Measurements from ENCODE around the gene TRIM2.

The TRIM2 gene

DNA sequence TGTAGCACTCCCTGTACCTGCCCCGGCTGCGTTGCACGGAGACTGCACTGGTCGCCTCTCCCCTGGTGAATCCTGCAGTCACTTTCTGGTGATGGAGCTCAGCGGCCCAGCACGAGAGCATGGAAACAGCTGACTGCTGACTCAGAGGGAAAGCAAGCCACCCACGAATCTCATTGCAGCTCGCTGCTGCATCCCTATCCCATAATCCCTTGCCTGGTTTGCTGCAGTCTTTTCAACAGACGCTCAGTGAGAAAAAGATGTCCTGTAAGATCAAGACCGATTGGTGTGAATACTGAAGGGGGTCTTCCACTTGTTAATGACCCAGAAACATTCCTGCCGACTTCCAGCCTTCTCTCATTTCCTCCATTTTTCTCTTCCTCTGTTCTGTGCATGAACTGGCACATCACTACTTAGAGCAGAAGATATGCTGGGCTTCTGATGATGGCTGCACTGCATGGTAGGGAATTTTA, 52.9 kb downstream of the TRIM2 start:
- peak; percentile 67 for DNase-seq

DNA sequence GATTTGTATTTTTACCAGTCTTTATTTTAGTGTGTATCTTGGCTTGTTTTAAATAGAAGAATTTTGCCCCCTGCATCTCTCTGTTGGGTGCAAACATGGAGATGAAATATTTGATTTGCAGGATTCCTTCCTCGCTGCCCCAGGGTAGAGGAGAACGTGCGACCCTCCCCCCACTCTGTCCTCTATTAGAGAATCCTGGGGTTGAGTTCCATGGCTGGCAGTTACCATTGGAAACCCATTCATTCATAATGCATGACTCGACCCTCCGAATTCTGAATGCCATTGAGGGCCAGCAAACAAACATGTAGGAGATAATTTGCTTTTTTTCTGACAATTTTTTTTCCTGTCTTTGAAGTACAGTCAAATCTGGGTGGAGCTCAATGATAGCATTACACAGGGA, 53.7 kb downstream of the TRIM2 start:
- peak; percentile 20 for DNase-seq

DNA sequence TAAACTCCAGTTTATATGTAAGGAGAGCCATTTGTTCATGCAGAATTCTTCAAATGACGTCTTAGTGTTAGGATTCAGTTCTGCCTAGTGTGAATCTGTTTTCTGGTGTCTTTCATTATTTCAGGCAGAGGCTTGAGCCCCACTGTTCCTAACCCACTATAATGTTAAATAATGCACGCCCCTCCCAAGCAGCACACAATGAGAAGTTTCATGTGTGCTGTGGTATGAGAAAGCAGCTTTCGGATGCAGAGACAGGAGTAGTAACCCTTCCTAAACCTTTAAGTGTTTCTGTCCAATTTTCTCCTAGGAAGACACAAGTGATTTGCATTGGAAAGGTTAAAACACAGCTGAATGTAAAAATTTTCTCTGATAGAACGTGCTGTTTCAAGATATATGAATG, 54.5 kb downstream of the TRIM2 start:
- DNase-seq: no peak

DNA sequence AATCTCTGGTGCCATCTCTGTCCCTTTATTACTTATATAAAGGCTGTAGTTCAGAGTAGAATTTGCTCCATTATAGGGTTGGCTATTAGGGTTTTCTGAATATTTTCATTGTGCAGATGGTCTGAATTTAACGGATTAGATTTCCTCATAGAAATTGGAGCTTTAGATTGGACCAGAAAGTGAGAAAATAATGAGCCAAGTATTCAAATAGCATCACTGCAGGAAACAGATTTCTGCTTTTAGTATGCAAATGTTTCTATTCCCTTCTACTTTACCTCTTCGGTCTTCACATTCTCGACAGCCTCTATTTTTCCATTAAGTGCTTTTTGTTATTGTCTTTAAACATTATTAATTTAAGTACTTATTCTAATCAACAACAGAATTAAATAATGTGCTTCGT, 55.4 kb downstream of the TRIM2 start:
- DNase-seq: no peak

DNA sequence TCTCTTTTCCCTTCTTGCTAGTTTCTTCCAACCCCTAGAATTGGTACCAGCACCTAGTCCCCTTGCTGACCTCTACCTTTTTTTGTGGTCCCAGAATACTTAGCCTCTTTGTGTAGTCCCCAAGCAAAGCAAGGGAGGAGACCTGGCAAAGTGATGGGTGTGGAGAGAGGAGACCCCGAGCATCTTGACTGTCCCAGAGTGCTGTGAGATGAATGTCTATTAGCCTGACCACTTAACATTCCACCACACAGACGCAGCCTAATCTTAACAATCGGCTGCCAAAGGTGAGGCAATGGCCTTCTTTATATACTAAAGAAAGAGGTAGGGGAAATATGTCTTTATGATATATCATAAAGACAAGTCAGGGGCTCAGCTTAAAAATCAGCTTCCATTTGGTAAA, 55.9 kb downstream of the TRIM2 start:
- DNase-seq: no peak

DNA sequence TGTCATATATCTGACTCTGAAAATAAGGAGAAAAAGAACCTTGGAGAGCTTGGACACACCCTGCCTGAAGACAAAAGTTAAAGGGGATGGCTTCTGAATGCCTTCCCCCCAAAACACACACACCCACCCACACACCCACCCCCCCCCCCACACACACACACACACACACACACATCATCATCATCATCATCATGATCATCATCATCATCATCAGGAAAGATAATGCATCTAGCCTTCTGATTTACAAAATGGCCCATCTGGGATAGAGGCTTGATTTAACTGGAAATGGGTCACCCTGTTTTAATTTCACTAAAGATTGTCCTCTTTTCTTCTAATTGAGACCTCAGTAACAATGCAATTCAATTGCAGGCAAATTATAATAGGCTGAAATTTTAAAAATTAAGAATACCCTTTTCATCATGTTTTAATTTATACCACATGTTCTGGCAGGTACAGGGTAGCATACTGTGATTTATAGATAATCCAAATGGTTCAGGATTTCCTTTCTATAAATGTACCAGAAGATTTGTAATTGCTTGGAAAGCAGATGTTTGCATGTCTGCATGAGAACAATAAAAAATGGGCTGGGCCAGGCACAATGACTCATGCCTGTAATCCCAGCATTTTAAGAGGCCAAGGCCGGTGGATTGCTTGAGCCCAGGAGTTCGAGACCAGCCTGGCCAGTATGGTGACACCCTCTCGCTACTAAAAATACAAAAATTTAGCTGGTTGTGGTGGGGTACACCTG, 56.5 kb downstream of the TRIM2 start:
- DNase-seq: no peak

DNA sequence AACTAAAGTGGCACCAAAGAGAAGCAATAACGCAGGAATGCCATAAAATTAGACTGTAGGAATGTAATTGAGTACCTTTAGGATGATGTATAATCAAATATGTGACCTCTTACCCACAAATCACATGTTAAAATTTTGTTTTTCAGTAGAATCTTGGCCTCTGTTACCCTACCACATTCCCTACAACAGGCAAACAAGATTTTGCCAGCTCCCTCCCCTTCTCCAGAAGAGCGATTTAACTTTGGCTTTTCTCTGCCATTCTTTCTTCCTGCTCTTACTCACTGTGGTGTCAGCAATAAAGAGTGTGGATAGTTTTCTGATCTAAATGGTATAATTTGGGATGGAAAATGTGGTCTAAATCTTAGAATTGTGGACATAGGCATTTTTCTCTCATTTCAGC, 57.2 kb downstream of the TRIM2 start:
- DNase-seq: no peak

DNA sequence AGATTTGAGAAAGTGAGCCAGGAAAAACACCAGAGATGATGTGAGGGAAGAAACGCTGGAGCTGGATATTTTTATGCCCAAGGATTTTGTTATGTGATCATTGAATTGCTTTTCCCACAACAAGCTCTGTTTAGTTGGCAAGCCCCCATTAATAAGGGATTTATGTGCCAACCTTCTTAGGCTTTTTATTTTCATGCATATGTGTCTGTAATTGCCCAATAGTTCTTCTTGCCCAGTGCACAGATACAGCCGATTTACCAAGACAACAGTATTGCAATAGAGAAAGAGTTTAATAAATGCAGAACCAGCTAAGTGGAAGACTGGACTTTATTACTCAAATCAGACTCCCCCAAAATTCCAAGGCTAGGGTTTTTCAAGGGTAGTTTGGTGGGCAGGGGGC, 57.7 kb downstream of the TRIM2 start:
- no peak for DNase-seq

DNA sequence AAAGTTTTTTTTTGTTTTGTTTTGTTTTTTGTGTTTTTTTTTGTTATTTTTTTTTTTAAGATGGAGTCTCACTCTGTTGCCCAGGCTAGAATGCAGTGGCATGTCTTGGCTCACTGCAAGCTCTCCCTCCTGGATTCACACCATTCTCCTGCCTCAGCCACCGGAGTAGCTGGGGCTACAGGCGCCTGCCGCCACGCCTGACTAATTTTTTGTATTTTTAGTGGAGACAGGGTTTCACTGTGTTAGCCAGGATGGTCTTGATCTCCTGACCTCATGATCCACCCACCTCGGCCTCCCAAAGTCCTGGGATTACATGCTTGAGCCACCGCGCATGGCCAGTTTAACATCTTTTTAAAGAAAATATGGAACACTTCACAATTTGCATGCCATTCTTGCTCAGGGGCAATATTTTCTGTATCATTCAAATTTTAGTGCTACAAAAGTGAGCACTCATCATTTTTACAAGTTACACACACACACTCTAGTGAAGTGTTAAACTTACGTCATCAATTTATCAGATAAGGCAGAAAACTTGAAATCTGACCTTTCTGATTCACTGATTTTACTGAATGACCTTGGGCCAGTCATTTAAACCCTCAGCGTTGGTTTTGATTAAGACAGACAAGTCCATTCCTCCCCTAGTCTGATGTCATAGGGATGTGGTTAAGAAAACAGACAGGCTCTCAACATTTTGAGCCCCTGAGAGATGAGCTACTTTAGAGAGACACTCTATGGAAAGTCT, 61.2 kb downstream of the TRIM2 start:
- no peak for DNase-seq

DNA sequence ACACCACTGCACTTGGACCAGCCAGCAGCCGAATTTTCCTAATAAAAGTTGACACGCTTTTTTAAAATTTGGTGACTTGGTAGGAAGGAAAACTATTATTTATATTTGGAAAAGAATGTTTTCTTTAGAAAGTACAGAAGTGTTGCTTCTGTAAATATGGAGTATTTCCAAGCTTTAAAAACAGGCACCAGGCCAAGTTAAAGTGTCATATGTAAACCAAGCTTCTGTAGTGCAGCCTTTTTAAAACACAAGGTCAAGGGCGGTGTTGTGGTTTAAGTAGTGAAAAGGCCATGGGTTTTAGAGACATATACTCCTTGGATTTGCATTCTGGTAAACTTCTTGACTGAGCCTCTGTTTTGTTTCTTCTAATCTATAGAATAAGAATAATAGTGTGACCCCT, 62.7 kb downstream of the TRIM2 start:
- DNase-seq: no peak

DNA sequence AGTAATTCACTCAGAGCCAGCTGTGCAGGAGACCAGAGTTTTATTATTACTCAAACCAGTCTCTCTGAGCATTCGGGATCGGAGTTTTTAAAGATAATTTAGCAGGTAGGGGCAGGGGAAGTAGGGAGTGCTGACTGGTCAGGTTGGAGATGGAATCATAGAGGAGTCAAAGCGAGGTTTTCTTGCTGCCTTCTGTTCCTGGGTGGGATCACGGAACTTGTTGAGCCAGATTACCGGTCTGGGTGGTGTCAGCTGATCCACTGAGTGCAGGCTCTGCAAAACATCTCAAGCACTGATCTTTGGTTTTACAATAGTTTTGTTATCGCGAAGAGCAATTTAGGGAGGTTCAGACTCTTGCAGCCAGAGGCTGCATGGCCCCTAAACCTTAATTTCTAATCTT, 63.6 kb downstream of the TRIM2 start:
- DNase-seq: no peak

DNA sequence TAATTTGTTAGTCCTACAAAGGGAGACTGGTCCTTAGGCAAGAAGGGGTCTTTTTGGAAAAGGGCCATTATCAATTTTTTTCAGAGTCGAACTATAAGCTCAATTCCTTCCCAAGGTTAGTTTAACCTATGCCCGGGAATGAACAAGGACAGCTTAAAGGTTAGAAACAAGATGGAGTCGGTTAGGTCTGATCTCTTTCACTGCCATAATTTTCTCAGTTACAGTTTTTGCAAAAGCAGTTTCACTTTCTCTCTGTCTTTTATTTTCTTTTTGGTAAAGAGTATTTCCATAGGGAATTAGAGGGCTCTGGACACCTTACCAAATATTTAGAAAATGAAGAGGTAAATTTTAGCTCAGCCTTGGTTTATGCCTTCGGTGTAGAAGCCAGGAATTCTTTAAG, 64.1 kb downstream of the TRIM2 start:
- DNase-seq: no peak

DNA sequence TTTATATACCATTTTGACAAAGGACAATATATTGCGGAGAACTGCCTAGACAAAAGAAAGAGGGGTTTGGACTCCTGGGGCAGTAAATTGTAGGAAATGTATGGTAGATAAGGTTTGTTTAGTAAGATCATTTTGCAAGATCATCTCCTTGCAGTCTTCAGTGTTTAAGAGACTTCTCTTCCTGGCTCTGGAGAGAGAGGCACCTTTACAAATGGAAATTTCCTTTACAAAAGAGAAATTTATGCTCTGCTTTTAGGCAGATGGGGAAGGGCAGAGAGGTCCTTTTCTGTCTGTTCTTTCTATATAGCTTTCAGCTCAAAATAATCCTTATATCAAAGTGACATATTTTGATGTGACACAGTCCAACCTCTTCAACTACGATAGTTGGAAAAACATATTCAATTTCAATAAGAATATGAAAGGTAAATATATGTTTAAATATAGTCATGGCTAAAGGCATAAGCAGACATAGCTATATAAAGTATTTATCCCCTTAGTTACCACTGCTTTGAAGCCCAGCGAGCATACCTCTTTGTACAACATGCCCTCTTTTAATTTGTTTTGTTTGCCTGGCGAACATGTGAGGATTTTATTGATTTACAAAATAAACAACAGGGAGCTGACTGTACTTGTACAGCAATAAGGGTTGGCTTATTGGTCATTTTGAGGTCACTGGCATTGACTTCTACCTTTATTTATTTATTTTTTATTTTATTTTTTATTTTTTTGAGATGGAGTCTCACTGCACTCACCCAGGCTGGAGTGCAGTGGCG, 65.2 kb downstream of the TRIM2 start:
- DNase-seq: no peak

DNA sequence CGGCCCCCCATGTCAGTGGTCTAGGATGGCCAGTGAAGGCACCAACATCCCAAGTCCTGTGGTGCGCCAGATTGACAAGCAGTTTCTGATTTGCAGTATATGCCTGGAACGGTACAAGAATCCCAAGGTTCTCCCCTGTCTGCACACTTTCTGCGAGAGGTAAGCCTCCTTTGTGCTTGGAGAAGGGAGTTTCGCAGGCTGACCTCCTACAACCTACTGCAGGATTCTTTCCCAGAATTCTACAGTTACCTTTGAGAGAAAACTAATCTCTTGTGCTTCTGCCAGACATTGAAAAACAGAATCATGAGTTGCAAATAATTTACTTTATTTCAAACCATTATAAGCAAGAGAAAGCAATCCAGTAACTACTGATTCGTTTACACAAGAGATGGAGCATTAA, 66.1 kb downstream of the TRIM2 start:
- DNase-seq: no peak

DNA sequence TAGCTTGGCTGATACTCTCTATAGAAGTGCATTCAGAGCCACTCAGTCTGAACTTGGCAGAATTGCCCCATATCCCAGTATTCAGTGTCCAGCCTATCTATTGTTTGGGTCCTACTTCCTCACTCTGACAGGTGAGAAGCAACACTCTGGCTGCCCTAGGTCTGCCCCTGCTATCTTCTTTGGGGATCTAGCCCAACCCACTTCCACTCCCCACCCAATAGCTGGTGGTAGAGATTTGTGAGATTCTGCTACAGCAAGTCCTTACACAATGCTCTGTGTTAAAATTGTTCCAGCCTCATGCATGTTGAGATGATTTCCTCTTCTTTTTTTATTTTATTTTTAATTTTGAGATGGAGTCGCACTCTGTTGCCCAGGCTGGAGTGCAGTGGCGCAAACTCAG, 67.6 kb downstream of the TRIM2 start:
- no peak for DNase-seq

DNA sequence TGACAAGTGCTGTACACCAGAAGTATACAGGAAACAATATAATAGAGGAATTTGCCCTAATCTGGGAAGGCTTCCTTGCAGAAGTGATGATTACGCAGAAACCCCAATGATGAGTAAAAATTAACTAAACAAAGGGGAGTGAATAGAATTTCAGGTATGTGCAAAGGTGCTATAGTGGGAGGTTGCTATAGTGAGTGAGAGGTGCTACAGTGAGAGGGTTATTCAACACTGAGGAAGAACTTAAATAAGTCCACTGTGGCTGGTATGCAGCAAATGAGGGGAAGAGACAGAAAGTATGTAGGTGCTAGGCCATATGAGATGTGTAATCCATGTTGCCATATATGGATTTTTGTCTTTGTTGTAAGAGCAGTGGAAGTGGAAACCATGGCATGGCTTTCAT, 69.5 kb downstream of the TRIM2 start:
- no peak for DNase-seq

DNA sequence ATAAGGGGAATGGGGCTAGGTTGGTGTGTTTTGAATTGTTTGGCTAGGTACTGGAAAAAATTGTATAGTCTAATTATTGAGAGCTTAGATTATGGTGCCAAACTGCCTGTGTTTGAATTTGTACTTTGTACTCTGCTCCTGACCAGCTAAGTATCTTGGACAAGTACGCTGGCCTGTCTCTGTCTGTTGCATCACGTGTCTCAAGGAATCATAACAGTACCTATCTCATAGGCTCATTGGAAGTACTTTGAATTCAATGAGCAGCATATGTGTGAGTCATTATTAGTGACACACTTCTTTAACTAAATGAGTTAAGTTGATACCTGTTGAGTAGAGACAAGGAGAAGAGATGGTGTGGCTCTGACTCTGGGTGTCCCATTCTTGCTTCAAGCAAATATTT, 70.7 kb downstream of the TRIM2 start:
- DNase-seq: no peak

DNA sequence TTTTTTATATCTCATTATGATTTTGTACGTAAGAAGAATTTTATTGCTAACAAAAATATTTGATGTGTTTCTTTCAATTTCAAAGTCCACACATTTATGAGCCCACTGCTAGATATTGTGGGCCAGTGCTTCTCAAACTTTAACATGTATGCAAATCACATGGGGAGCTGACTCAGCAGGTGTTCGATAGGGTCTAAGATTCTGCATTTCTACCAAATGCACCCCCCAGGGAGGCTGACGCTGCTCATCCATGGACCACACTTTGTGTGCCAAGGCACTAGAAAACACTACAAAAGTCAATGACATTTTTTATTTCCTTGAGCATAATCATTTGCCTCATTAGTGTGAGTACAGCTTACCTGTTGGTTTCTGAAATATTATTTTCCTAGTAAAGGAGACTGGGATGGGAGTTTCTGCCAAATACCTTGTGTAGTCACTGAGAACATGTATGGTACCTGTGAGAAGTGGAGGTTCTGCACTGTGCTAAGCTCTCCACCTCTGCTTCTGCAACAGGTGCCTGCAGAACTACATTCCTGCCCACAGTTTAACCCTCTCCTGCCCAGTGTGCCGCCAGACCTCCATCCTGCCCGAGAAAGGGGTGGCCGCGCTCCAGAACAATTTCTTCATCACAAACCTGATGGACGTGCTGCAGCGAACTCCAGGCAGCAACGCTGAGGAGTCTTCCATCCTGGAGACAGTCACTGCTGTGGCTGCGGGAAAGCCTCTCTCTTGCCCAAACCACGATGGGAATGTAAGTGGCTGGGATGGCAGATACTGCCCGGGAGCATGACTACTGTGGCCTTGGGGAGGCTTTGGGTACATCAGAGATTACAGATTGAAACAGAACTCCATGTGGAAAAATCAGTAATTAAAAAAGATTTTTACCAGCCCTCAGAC, 71.4 kb downstream of the TRIM2 start:
- DNase-seq: no peak

DNA sequence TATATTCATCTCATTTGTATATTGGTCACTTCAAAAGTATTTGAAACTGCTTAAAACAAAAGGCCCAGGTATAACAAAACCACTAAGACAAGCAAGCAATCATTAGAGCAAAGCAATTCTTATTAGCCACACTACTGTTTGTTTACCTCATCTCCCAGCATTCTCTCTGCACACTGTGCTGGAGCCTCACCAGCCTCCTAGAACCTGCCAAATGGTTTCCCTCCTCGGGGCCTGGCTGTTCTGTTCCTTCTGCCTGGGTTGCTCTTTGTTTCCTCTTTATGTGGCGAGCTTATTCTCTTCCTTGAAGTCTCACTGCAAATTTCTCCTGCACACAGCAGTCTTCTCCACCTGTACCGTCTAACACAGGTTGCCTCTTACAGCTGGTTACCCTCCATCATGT, 72.7 kb downstream of the TRIM2 start:
- no peak for DNase-seq

DNA sequence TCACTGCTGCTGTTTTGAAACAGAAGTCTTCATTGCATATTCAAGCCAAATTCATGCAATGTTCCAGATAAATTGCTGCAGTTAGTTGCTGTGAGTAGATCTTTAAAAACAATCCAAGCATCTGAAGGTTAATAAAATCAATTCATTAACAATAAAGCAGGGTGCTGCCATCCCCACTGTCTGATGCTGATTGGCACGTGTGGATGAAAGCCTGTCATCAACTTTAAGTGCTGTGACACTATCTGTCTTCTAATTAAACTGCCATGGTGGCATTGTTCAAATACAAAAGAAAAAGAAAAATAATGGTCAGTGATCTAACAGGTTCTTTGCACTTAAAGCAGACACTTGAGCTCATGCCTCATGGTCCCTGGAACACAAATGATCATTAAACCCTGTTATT, 77.2 kb downstream of the TRIM2 start:
- DNase-seq: peak; percentile 26

DNA sequence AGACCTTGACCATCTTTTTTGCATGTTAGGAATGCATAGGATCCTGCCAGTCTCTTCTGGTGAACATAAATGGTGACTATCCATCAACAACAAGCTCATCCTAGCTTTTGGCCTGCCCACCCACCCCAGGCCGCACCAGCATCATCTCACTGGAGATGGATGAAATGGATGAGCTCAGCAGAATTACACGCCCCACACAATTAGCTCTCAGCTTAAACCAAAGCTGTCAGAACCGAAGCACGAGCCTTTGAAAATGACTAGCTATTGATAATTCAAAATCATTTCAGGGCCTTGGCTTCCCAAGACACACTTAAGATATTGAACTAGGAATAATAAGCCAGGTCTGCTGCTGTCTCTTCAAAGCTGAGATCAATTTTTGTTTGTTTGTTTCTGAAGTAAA, 77.8 kb downstream of the TRIM2 start:
- no peak for DNase-seq

DNA sequence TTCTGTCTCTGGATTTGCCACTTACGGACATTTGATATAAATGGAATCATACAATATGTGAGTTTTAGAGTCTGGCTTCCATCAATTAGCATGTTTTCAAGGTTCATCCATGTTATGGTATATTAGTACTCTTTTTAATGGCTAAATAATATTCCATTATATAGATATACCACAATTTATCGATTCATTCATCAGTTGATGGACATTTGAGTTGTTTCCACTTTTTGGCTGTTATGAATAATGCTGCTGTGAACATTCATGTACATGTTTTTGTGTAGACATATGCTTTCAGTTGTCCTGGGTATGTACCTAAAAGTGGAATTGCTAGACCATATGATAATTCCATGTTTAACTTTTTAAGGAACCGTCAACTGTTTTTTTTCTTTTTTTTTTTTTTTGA, 79.0 kb downstream of the TRIM2 start:
- no peak for DNase-seq

DNA sequence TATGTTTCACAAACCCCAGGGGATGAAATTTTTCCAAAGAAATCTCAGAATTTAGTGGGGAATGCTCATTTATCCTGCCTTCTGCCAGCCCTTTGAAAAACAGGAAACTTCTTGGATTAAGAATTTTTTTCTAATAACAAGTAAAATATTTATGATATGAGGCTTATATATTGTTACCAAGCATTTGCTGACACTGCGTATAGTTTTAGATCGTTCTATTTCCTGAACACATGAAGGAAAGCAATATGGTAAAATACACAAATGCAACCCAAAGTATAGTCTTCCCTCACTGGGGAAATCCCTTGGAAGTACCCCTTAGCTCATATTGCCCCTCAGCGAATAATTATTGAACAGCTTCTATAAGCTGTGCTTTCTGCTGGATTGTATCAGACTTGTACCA, 85.9 kb downstream of the TRIM2 start:
- no peak for DNase-seq

Data from NCI-H748 treated with DMSO at 0.1 percent for 48 hours (cell line).